SHP77 treated with DMSO at 0.1 percent for 48 hours (cell line): ENCODE measurements around the gene CFAP410.
"Not testable (repeated sequence)": the region's sequence is repeated elsewhere in the genome, so short reads cannot be mapped to it uniquely, and the experiment has no call there.

Experiments used
- DNase-seq: peaks from one replicate; lab custom pipeline; 2025; lab: John Stamatoyannopoulos, UW

The CFAP410 gene

GRCh38 chr21:44368711-44369446, 29.7 kb upstream of the CFAP410 start:
- no peak for DNase-seq

GRCh38 chr21:44366586-44367211, 27.5 kb upstream of the CFAP410 start:
- no peak for DNase-seq

- no peak for DNase-seq
Measured at GRCh38 chr21:44365967-44366585, 26.9 kb upstream of the CFAP410 start.

GRCh38 chr21:44365251-44365966, 26.2 kb upstream of the CFAP410 start:
- DNase-seq = no peak

GRCh38 chr21:44364151-44365053, 25.2 kb upstream of the CFAP410 start:
- no peak for DNase-seq

- no peak for DNase-seq
Measured at GRCh38 chr21:44363278-44363677, 24.1 kb upstream of the CFAP410 start.

GRCh38 chr21:44361903-44362302, 22.7 kb upstream of the CFAP410 start:
- DNase-seq = not testable (repeated sequence)

GRCh38 chr21:44360159-44360558, 21.0 kb upstream of the CFAP410 start:
- DNase-seq = no peak

- no peak for DNase-seq
Measured at GRCh38 chr21:44359396-44359795, 20.2 kb upstream of the CFAP410 start.

GRCh38 chr21:44357064-44357837, 18.1 kb upstream of the CFAP410 start:
- DNase-seq = no peak

- DNase-seq = no peak
Measured at GRCh38 chr21:44356636-44357035, 17.4 kb upstream of the CFAP410 start.

- no peak for DNase-seq
Measured at GRCh38 chr21:44356160-44356559, 17.0 kb upstream of the CFAP410 start.

- DNase-seq = no peak
Measured at GRCh38 chr21:44354775-44355771, 15.9 kb upstream of the CFAP410 start.

- DNase-seq = no peak
Measured at GRCh38 chr21:44354001-44354405, 14.8 kb upstream of the CFAP410 start.

GRCh38 chr21:44353191-44353970, 14.2 kb upstream of the CFAP410 start, which contains the start of gene TRPM2:
Gene TRPM2 (plus strand): TSS chr21:44353621. CDS start chr21:44353701, 80 bp downstream.
- peak; percentile 21 for DNase-seq

GRCh38 chr21:44352253-44352860, 13.2 kb upstream of the CFAP410 start:
- DNase-seq = no peak

- DNase-seq = no peak
Measured at GRCh38 chr21:44351535-44352252, 12.5 kb upstream of the CFAP410 start.
